Heart left ventricle (tissue), 13 donors: ENCODE results near the gene WDR38.

Experiments
- CTCF ChIP-seq, 12 donors: fragments of 200-600 bp; sonication (generic) in 4 of 12; IDR thresholded peaks; one replicate each; pipeline versions ENCODE4 v1.5.0 to v1.8.0; 2018 to 2022; ENCODE audit warnings: antibody characterized with exemption in 12 of 12, mild to moderate bottlenecking in 5 of 12
- POLR2A ChIP-seq, 2 donors: fragments of 450-650 bp; IDR thresholded peaks; one replicate each; pipeline ENCODE4 v1.6.1; 2017; ENCODE audit warnings: antibody characterized with exemption in 2 of 2, mild to moderate bottlenecking in 2 of 2, moderate library complexity in 2 of 2
- donor health status: ischemic (EF 13 %, LVEDD 7.1; RV severe dilation, severe dysfunction).
- donor health status: DM: no; HTN: yes; CAD: no.
- donor health status: DM: no; HTN: no; CAD: no.
- donor health status: ischemic (EF 25% LVEDD 6.9; RV normal size, moderate dysfunction).
- donor health status: ischemic (EF 25% LVEDD 5.7; RV mildly dilated, moderate dysfunction).
- donor health status: ischemic (EF 35%, LVEDD 5.7; RV mildly dilated, moderate dysfunction).
- donor health status: nonischemic (EF 11% LVEDD 7.7; RV severe dilation, severe dysfunction).
- donor health status: DM: yes; HTN: yes; CAD: no.
- donor health status: PGD.
- donor health status: ischemic (EF 29% LVEDD 5.4; RV normal size, mild dysfunction).
- donor health status: nonischemic (EF 23%, LVEDD 6.1; RV moderate dilation, normal function).

- TF ChIP-seq CTCF (IDR thresholded peaks at IDR 0.05) (no peak), POLR2A (IDR thresholded peaks at IDR 0.05) (no peak)
Observed at GRCh38 chr9:124875501-124875900, 22.2 kb downstream of the WDR38 start.
